Activated naive CD4-positive, alpha-beta T cell treated with anti-CD3 and anti-CD28 coated beads, Interleukin-2, amount 50 U/mL, for 24 hours (primary cell): ENCODE data around the gene DTNBP1.

Source experiments
- H3K27ac Mint-ChIP-seq: one replicate; pipeline ENCODE4 v1.8.0; 2021; ENCODE audit warnings: mild to moderate bottlenecking, mixed read lengths
- H3K27me3 Mint-ChIP-seq: one replicate; pipeline ENCODE4 v1.8.0; 2021; ENCODE audit warnings: mixed read lengths
- H3K36me3 Mint-ChIP-seq: one replicate; pipeline ENCODE4 v1.8.0; 2021; ENCODE audit warnings: mixed read lengths
- H3K4me1 Mint-ChIP-seq: one replicate; pipeline ENCODE4 v1.8.0; 2021; ENCODE audit warnings: mixed read lengths
- H3K4me3 Mint-ChIP-seq: one replicate; pipeline ENCODE4 v1.8.0; 2021; ENCODE audit warnings: mild to moderate bottlenecking, mixed read lengths
- H3K9me3 Mint-ChIP-seq: one replicate; pipeline ENCODE4 v1.8.0; 2021; ENCODE audit warnings: mixed read lengths

Gene DTNBP1

DNA sequence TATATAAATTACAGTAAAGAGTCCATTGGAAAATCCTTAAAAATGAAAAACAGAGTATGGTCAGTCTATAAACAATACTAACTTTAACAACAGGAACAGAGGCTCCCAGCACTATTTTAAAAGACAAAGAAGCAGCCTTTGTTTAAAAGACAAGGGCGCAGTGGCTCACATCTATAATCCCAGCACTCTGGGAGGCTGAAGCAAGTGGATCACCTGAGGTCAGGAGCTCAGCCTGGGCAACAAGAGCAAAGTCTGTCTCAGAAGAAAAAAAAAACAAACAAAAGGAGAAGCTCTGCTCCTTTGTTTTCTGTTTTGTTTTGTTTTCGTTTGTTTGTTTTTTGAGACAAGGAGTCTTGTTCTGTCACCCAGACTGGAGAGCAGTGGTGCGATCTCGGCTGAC is 89.4 kb downstream of the DTNBP1 start:
- no peaks in the 10 kb centered on the region for H3K27me3 Mint-ChIP-seq
- no peak overlapping the region for H3K27ac Mint-ChIP-seq
- no peak overlapping the region for H3K4me3 Mint-ChIP-seq
- peaks cover 31% of the 10 kb centered on the region for H3K4me1 Mint-ChIP-seq
- no peaks in the 10 kb centered on the region for H3K9me3 Mint-ChIP-seq
- H3K36me3 Mint-ChIP-seq, result peaks cover 9% of the 10 kb centered on the region

DNA sequence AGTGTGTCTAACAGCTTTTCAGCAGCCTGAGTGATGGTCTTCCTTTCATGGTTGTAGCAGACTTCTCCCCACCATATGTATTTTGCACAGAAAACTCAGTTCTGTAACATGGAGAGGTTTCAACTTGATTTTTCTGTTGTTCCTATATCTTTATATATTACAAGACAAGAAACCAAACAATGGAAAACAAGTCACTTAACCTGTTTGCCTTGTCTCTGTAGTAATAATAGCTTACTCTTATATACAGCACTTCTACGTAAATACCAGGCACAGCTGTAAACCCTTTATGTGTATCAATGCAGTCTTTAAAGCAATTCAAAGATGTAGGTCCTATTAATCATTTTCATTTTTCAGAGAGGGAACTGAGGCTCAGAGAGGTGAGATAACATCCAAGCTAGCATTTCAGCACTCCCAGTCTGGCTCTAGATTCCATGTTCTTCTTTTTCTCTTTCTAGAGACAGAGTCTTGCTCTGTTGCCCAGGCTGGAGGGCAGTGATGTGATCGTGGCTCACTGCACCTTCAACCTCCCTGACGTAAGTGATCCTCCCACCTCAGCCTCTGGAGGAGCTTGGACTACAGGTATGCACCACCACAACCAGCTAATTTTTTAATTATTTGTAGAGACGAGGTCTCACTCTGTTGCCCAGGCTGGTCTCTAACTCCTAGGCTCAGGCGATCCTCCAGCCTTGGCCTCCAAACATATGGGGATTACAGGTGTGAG is 90.4 kb downstream of the DTNBP1 start:
- H3K27me3 Mint-ChIP-seq, result no peaks in the 10 kb centered on the region
- peaks cover 12% of the 10 kb centered on the region for H3K36me3 Mint-ChIP-seq
- no peak overlapping the region for H3K27ac Mint-ChIP-seq
- H3K4me3 Mint-ChIP-seq, result no peak overlapping the region
- H3K9me3 Mint-ChIP-seq, result no peaks in the 10 kb centered on the region
- peaks cover 27% of the 10 kb centered on the region for H3K4me1 Mint-ChIP-seq

DNA sequence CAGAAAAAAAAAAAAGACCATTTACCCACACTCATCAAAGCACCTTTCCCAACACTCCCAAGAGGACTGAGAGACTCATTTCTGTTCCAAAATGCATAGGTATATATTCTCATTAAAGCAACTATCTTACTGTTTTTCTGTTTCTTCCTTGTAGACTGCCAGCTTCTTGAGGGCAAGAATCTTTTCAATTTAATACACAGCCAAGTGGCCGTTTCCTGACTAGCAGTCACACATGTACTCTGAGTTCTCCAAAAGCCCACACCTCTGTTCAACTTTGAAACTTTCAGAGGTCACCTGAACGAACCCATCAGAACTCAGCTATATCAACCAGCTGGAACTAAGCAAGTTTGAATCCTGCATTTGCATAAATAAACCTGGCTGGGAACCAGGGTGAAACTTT is 92.7 kb downstream of the DTNBP1 start:
- peaks cover 20% of the 10 kb centered on the region for H3K4me1 Mint-ChIP-seq
- H3K27me3 Mint-ChIP-seq, result no peaks in the 10 kb centered on the region
- no peak overlapping the region for H3K4me3 Mint-ChIP-seq
- H3K27ac Mint-ChIP-seq, result no peak overlapping the region
- no peaks in the 10 kb centered on the region for H3K9me3 Mint-ChIP-seq
- peaks cover 15% of the 10 kb centered on the region for H3K36me3 Mint-ChIP-seq

DNA sequence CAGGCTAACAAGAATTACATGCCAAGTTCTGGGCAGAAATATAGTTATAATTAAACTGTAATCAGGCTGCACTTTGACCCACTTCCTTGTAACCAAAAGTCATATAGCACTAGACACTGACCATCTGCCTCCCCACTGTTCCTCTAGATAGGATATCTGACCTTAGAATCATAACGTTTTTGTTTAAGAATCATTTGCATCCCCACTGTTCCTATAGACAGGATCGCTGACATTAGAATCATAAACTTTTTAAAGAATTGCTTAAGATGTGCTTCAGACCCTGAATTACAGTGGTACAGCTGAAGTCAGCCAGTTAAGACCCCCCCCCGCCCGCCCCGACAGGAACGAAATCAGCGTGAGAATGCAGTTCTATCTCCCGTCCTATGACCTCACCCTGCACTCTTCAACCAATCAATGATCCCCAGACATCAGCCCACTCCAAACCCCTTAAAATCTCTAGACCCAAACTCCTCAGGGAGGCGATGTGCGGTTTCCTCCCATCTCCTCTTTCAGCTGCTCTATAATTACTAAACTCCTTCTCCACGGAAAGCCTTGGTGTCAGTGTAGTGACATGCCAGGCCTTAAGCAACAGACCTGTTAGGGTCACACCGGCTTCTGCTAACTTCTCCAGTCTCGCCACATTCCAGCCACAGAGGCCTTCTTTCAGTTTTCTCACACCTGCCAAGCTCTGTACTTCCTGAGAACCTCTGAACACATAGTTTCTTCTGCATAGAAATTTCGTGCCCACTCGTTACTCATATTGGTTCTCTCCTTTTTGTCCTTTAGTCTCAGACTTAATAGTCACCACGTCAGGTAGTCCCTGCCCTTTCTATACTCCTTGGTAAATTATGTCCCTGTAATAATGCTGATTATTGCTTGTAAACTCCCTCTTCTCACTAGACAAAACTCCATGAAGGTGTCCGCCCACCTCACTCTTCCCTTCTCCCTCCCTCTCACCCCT is 93.5 kb downstream of the DTNBP1 start:
- Mint-ChIP-seq H3K36me3 (peaks cover 15% of the 10 kb centered on the region), H3K4me1 (peaks cover 20% of the 10 kb centered on the region), H3K27me3 (no peaks in the 10 kb centered on the region), H3K4me3 (no peak overlapping the region), H3K9me3 (no peaks in the 10 kb centered on the region), H3K27ac (no peak overlapping the region)

DNA sequence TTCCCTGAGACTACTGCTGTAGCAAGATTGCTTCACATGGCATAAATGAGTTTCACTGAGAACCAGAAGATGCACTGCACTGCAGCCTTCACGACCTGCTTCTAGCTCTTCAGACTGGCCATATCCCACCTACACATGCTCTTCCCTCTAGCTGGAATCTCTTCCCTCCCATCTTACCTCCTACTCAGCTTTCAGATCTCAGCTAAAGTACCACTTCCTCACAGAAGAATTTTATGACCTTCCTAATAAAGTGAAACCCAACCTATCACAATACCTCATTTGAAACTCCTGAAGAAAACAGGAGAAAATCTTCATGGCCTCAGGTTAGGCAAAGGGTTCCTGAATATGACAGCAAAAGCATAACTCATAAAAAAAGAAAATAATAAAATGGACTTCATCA is 99.9 kb downstream of the DTNBP1 start:
- peaks cover 7% of the 10 kb centered on the region for H3K36me3 Mint-ChIP-seq
- no peak overlapping the region for H3K27ac Mint-ChIP-seq
- H3K27me3 Mint-ChIP-seq, result no peaks in the 10 kb centered on the region
- H3K4me3 Mint-ChIP-seq, result no peak overlapping the region
- peaks cover 13% of the 10 kb centered on the region for H3K4me1 Mint-ChIP-seq
- H3K9me3 Mint-ChIP-seq, result no peaks in the 10 kb centered on the region

DNA sequence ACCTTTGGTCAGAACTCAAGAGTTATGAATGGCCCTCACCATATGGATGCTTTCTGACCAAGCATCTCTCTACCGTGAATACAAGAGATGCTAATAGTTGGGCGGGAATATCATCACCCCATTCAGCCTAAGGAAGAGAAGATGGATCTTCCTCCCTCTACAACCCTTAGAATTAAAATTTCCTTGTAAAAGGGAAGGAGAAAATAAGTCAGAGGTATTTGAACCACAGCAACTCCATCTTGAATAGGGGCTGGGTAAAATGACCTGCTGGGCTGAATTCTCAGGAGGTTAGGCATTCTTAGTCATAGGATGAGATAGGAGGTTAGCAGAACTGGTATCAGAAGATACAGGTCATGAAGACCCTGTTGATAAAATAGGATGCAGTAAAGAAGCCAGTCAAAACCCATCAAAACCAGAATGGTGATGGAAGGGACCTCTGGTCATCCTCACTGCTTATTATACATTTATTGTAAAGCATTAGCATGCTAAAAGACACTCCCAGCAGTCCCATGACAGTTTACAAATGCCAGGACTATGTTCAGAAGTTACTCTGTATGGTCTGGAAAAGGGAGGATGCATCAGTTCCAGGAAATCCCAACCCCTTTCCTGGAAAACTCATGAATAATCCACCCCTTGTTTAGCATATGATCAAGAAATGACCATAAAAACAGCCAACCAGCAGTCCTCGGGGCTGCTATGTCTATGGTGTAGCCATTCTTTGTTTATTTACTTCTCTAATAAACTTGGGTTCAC is 101.2 kb downstream of the DTNBP1 start:
- Mint-ChIP-seq H3K4me1 (peaks cover 12% of the 10 kb centered on the region), H3K36me3 (peaks cover 7% of the 10 kb centered on the region), H3K27me3 (no peaks in the 10 kb centered on the region), H3K4me3 (no peak overlapping the region), H3K27ac (no peak overlapping the region), H3K9me3 (no peaks in the 10 kb centered on the region)

DNA sequence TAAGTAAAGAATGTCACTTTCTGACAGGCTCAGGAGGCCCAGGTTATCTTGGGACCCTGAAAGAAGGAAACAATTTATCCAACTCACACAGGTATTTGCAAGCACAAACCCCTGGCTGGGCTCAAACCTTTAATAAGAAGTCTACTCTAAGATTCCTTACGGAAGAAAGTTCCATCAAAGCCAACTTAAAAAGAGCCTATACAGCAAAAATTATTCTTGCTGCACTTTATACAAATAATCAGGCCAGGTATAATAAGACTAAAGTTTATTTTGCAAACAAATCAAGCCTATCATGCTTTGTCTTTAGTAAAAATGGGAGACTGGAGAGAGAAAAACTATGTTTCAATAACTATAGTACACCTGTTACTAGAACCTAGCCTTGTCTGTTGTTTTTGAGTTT is 102.1 kb downstream of the DTNBP1 start:
- H3K4me1 Mint-ChIP-seq, result peaks cover 12% of the 10 kb centered on the region
- H3K36me3 Mint-ChIP-seq, result peaks cover 7% of the 10 kb centered on the region

DNA sequence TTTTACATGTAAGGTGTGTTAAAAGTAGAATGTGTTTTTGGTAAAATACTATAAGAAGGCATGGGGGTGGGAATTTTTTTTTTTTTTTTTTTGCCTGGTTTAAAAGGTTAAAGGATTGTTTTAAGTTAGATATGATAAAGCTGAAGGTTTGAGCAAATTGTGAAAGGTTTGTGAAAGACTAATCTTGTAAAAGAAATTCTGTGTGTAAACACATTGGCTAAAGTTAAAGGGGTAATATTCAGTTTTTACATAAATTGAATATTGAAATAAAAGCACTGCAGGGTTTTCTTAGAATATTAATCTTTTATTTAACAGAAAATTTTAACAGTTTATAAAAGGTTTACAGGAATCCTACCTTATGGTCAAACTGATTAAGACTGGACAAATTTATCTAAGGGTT is 105.7 kb downstream of the DTNBP1 start:
- peaks cover 18% of the 10 kb centered on the region for H3K4me1 Mint-ChIP-seq

More for the DNA sequence above, 102.1 kb downstream of the DTNBP1 start:
- Mint-ChIP-seq H3K4me3 (no peak overlapping the region), H3K9me3 (no peaks in the 10 kb centered on the region), H3K27me3 (no peaks in the 10 kb centered on the region), H3K27ac (no peak overlapping the region)

DNA sequence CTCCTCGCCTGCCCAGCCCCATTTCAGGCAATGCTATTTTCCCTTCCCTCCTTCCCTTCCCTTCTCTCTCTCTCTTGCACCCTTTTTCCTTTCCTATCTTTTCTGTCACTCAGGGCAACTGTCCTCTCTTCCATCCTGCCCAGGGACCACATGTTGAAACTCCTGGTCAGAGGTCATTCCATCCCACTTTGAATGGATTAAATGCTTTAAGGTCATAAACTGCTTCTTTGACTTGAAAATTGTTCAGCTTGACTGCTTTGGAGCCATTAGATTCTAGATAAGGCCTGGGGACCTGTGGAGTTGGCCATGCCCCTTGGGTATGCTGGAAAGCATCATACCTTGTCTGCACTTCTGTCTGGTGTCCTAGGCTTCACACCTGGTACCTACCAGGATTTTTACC is 106.1 kb downstream of the DTNBP1 start:
- Mint-ChIP-seq H3K36me3 (peaks cover 4% of the 10 kb centered on the region), H3K27me3 (no peaks in the 10 kb centered on the region), H3K4me1 (peaks cover 23% of the 10 kb centered on the region), H3K9me3 (no peaks in the 10 kb centered on the region), H3K4me3 (no peak overlapping the region), H3K27ac (no peak overlapping the region)

More for the DNA sequence above, 105.7 kb downstream of the DTNBP1 start:
- peaks cover 4% of the 10 kb centered on the region for H3K36me3 Mint-ChIP-seq
- H3K27ac Mint-ChIP-seq, result no peak overlapping the region
- no peaks in the 10 kb centered on the region for H3K9me3 Mint-ChIP-seq
- no peak overlapping the region for H3K4me3 Mint-ChIP-seq
- no peaks in the 10 kb centered on the region for H3K27me3 Mint-ChIP-seq

DNA sequence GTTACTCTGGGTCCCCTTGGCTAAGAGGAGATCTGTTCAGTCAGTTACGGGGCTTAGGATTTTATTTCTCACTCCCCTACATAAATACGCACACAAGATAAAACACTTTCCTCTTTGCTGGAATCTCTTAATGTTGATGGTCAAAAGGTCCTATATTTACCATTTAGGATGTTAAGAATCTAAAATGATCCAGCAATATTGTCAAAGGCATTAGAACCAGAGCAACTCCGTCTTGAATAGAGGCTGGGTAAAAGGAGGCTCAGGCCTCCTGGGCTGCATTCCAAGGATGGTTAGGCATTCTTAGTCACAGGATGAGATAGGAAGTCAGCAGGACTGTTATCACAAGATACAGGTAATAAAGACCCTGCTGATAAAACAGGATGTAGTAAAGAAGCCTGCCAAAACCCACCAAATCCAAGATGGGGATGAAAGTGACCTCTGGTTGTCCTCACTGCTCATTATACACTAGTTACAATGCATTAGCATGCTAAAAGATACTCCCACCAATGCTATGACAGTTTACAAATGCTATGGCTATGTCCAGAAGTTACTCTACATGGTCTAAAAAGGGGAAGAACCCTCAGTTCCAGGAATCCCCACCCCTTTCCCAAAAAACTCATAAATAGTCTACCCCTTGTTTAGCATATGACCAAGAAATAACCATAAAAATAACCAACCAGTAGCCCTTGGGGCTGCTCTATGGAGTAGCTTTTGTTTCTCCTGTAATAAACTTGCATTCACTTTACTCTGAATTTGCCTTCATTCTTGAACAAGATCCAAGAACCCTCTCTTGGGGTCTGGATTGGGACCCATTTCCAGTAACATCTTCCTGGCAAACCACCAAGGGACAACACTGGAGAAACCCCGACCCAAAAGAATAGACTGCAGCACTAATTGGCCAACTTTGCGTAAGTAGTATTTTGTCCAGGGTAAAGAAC is 107.5 kb downstream of the DTNBP1 start:
- no peak overlapping the region for H3K27ac Mint-ChIP-seq
- H3K9me3 Mint-ChIP-seq, result no peaks in the 10 kb centered on the region
- H3K27me3 Mint-ChIP-seq, result no peaks in the 10 kb centered on the region
- peaks cover 31% of the 10 kb centered on the region for H3K4me1 Mint-ChIP-seq
- peaks cover 4% of the 10 kb centered on the region for H3K36me3 Mint-ChIP-seq
- H3K4me3 Mint-ChIP-seq, result no peak overlapping the region

DNA sequence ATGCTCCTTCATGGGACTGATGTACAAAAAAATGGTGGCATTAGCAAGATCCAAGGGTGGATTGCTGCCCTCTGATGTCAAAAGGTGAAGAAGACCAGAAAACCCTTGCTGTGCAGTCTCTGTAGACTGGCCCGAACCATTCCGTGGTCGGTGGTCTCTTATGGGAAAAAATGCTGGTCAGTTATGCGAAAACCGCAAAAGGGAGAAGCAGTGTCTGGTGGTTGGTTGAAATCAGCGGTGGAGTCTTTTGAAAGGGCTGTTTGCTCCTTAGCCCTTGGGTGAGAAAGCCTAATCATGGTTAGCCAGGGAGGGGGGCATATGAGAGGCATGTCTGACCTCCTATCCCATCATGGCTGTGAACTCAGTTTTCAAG is 108.1 kb downstream of the DTNBP1 start:
- H3K4me3 Mint-ChIP-seq, result no peak overlapping the region
- no peaks in the 10 kb centered on the region for H3K9me3 Mint-ChIP-seq
- H3K27me3 Mint-ChIP-seq, result no peaks in the 10 kb centered on the region
- H3K36me3 Mint-ChIP-seq, result peaks cover 4% of the 10 kb centered on the region
- peaks cover 31% of the 10 kb centered on the region for H3K4me1 Mint-ChIP-seq
- no peak overlapping the region for H3K27ac Mint-ChIP-seq

DNA sequence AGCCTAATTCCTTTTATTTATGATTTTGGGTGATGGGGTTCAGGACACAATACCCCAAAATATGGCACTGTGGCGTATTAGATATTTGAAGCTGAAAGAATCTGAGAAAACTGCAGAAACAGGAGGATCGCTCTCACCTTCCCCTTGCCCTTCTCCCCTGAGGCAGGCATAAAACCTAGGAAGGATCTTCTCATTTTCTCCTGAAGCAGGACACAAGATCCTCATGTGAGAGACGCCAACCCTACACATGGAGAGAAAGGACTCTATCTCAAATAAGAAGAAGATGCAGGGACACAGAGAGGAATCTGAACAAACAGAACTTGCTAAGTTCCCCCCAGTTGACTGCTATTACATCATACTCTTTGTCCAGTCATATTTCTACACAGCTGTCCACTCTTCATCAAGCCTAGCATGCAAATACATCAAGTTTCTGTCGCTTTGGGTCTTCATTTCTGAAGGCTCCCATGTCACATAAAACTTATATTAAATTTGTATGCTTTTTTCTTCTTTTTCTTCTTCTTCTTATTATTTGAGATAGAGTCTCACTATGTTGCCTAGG is 109.0 kb downstream of the DTNBP1 start:
- no peak overlapping the region for H3K27ac Mint-ChIP-seq
- no peaks in the 10 kb centered on the region for H3K9me3 Mint-ChIP-seq
- H3K4me3 Mint-ChIP-seq, result no peak overlapping the region
- no peaks in the 10 kb centered on the region for H3K27me3 Mint-ChIP-seq
- peaks cover 28% of the 10 kb centered on the region for H3K4me1 Mint-ChIP-seq
- H3K36me3 Mint-ChIP-seq, result peaks cover 2% of the 10 kb centered on the region

DNA sequence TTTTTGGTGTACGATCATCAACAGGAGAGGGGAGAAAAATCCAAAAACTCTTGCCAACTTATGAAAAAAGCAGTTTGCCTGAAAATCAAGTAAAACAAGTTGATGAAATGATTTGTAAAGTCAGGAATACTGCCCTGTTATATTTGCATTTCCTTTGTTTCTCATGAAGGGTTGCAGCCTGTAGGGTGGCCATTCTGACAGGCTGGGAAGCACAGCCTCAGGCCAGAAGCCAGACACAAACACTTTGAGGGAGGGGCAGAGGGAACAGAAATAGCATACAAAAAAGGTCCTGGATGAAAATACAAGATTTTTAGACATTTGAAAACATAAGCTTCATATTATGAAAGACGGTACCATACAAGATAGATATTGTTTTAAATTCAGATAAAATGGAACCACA is 109.8 kb downstream of the DTNBP1 start:
- Mint-ChIP-seq H3K4me3 (no peak overlapping the region), H3K27me3 (no peaks in the 10 kb centered on the region), H3K9me3 (no peaks in the 10 kb centered on the region), H3K36me3 (peaks cover 4% of the 10 kb centered on the region), H3K4me1 (peaks cover 28% of the 10 kb centered on the region), H3K27ac (peak overlapping the region; percentile 4)

DNA sequence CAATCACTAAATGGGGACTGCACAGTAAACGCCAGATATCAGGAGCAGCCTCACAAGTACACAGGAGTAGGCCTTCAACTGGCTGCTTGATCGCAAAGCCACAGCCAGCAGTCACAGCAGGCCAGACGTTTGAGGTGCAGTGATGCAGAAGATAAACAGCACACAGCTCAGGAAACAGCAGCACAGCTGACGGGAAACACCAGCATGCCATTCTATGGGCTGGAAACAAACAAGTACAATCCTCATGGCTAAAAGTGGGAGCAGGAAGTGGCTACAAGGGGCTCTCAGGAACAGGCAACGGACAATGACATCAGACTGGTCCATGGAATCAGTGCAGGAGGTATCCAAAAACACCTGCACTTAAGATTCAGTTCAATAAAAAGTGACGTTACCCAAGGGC is 111.0 kb downstream of the DTNBP1 start:
- H3K4me1 Mint-ChIP-seq, result peaks cover 28% of the 10 kb centered on the region
- no peak overlapping the region for H3K4me3 Mint-ChIP-seq
- no peak overlapping the region for H3K27ac Mint-ChIP-seq
- no peaks in the 10 kb centered on the region for H3K27me3 Mint-ChIP-seq
- H3K9me3 Mint-ChIP-seq, result no peaks in the 10 kb centered on the region
- H3K36me3 Mint-ChIP-seq, result peaks cover 4% of the 10 kb centered on the region
